Nephron (organoid): ENCODE data around the gene FRMD1.

Experiments used
- H3K27ac Mint-ChIP-seq, 3 experiments: 2 replicates each; pipeline ENCODE4 v1.8.0; 2020; ENCODE audit warnings: mixed read lengths in 3 of 3, mild to moderate bottlenecking in 2 of 3, moderate library complexity in 1 of 3
- H3K27me3 Mint-ChIP-seq: 2 replicates; pipeline ENCODE4 v1.8.0; 2021; ENCODE audit warnings: low read depth, mild to moderate bottlenecking, moderate library complexity, mixed read lengths
- H3K36me3 Mint-ChIP-seq: 2 replicates; pipeline ENCODE4 v1.8.0; 2020; ENCODE audit warnings: low read depth, mixed read lengths
- H3K4me1 Mint-ChIP-seq: 2 replicates; pipeline ENCODE4 v1.8.0; 2020; ENCODE audit warnings: mixed read lengths
- H3K4me3 Mint-ChIP-seq, 3 experiments: 2 replicates each; pipeline ENCODE4 v1.8.0; 2020; ENCODE audit warnings: mild to moderate bottlenecking in 3 of 3, mixed read lengths in 3 of 3, moderate library complexity in 2 of 3
- H3K9me3 Mint-ChIP-seq: 2 replicates; pipeline ENCODE4 v1.8.0; 2020; ENCODE audit warnings: mixed read lengths
- TF ChIP-seq, protein P1 (sequence below), 3 experiments: fragments of 200-600 bp; sonication (generic); IDR thresholded peaks; one replicate each; pipeline ENCODE4 v1.5.0; 2021; ENCODE audit warnings: antibody characterized with exemption in 3 of 3; ENCODE audit not compliant: unreplicated experiment in 3 of 3

FRMD1 gene

DNA sequence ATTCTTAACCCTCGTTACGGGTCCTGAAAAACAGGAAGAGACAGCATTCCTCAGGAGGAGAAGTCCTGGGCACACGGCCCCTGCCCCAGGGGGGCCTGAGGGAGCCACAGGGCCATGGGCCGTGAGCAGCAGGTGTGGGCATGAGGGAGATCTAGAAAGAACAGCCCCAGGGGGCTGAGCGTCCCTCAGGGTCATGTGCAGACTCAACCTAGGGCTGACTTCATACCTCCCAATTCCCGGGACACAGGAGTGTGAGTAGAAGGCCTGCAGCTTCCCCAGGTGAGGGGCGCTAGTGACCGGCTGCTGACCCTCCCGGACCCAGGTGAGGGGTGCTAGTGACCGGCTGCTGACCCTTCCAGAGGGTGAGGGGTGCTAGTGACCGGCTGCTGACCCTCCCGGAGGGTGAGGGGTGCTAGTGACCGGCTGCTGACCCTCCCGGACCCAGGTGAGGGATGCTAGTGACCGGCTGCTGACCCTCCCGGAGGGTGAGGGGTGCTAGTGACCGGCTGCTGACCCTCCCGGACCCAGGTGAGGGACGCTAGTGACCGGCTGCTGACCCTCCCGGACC, 35.1 kb downstream of the FRMD1 start:
- TF ChIP-seq, protein P1, sequence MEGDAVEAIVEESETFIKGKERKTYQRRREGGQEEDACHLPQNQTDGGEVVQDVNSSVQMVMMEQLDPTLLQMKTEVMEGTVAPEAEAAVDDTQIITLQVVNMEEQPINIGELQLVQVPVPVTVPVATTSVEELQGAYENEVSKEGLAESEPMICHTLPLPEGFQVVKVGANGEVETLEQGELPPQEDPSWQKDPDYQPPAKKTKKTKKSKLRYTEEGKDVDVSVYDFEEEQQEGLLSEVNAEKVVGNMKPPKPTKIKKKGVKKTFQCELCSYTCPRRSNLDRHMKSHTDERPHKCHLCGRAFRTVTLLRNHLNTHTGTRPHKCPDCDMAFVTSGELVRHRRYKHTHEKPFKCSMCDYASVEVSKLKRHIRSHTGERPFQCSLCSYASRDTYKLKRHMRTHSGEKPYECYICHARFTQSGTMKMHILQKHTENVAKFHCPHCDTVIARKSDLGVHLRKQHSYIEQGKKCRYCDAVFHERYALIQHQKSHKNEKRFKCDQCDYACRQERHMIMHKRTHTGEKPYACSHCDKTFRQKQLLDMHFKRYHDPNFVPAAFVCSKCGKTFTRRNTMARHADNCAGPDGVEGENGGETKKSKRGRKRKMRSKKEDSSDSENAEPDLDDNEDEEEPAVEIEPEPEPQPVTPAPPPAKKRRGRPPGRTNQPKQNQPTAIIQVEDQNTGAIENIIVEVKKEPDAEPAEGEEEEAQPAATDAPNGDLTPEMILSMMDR (IDR thresholded peaks at IDR 0.05; ENCODE audit: unreplicated experiment in 3 of 3): no peak
- H3K4me1 Mint-ChIP-seq: peaks cover 21% of the 10 kb centered on the region
- peaks cover 28% of the 10 kb centered on the region for H3K9me3 Mint-ChIP-seq
- peaks cover 8% of the 10 kb centered on the region for H3K36me3 Mint-ChIP-seq
- H3K27me3 Mint-ChIP-seq: peaks cover 4% of the 10 kb centered on the region
- H3K27ac Mint-ChIP-seq: no peak overlapping the region
- H3K4me3 Mint-ChIP-seq: no peak overlapping the region

DNA sequence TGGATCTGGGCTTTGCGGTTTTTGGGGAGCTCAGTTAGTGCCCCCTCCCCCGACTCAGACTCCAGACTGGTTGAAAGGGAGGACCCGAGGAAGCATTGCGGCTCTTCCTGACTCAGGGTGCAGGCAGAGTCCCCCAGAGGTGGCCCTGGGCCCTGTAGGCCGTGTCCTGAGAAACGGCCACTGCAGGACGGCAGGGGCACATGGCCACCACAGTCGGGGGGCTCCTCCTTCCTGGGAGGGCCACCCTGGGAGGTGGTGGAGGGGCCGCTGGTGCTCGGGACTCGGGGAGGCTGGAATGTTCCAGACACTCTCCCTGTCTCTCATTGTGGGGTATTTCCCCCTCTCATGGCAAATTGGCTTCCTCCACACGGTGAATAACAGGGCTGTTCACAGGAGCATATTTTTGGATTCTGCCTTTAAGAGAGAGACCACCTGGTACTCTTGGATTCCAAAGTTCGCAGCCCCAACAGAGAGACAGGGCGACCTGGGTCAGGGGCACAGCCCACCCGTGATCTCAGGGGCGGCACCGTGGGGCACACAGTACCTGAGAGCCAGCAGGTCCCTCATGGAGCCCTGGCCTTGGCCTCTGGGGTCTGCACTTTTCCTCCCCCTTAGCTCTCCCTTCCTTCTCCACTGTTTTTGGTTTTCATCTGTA, 35.7 kb downstream of the FRMD1 start:
- TF ChIP-seq, protein P1 (IDR thresholded peaks at IDR 0.05; ENCODE audit: unreplicated experiment in 3 of 3): no peak
- Mint-ChIP-seq H3K9me3 (peaks cover 32% of the 10 kb centered on the region), H3K36me3 (peaks cover 13% of the 10 kb centered on the region), H3K4me3 (no peak overlapping the region), H3K27ac (no peak overlapping the region), H3K27me3 (peaks cover 4% of the 10 kb centered on the region), H3K4me1 (peaks cover 21% of the 10 kb centered on the region)

DNA sequence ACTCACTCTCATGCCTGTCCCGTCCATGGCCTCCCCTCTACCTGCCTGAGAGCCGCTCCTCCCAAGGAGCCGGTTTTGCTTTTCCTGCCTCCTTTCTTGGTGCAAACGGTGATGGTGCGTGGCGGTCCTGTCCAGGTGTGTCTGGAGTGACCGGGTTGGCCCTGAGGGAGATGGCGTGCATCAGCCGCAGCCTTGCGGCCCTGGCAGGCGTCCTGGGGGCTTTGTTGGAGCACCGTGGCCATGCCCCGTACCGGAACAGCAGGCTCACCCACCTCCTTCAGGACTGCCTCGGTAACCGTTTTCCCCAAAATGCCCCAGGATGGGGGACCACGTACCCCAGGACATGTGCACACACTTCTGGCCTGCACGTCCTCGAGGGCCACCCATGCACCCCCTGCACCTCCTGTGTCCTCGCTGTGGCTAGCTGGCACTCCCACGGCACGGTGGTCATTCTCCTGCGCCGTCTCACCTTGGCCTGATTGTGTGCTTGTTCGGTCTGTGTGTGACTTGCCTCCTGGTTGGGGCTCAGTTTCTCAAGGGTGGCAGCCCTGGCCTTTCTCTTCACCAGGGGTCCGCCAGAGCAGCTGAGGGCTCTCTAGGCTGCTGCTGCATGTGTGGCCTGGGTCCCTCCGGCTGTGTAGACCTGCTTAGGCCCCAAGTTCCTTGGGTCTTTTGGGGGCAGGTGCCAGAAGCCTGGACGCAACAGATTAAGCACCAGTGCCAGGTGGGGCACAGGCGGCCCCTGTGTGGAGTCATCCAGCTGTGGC, 36.4 kb downstream of the FRMD1 start:
- H3K9me3 Mint-ChIP-seq: peaks cover 40% of the 10 kb centered on the region
- TF ChIP-seq, protein P1 (IDR thresholded peaks at IDR 0.05; ENCODE audit: unreplicated experiment in 3 of 3): no peak
- H3K27ac Mint-ChIP-seq: no peak overlapping the region
- H3K4me3 Mint-ChIP-seq: no peak overlapping the region
- H3K36me3 Mint-ChIP-seq: peaks cover 14% of the 10 kb centered on the region
- peaks cover 15% of the 10 kb centered on the region for H3K4me1 Mint-ChIP-seq
- peaks cover 4% of the 10 kb centered on the region for H3K27me3 Mint-ChIP-seq

DNA sequence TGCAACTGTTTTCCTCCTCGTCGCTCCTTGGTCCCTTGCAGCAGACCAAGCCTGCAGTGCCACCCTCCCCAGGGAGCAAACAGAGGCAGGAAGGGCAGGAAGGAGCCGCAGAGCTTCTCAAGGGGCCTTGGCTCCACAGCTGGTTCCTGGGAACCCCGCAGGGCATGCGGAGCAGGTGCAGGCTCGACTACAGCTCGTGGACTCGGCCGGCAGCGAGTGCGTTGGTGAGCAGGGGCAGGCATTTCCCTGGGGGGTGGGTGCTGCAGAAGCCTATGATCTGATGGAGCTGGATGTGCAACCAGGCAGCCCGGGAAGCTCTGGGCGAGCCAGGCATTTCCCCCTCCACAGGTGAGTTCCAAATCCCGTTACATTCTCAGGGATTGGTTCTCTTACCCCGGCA, 37.1 kb downstream of the FRMD1 start:
- H3K4me1 Mint-ChIP-seq: peaks cover 10% of the 10 kb centered on the region
- peaks cover 45% of the 10 kb centered on the region for H3K9me3 Mint-ChIP-seq
- H3K36me3 Mint-ChIP-seq: peaks cover 19% of the 10 kb centered on the region
- no peak overlapping the region for H3K4me3 Mint-ChIP-seq
- H3K27me3 Mint-ChIP-seq: peaks cover 4% of the 10 kb centered on the region
- no peak overlapping the region for H3K27ac Mint-ChIP-seq
- TF ChIP-seq, protein P1 (IDR thresholded peaks at IDR 0.05; ENCODE audit: unreplicated experiment in 3 of 3): no peak

DNA sequence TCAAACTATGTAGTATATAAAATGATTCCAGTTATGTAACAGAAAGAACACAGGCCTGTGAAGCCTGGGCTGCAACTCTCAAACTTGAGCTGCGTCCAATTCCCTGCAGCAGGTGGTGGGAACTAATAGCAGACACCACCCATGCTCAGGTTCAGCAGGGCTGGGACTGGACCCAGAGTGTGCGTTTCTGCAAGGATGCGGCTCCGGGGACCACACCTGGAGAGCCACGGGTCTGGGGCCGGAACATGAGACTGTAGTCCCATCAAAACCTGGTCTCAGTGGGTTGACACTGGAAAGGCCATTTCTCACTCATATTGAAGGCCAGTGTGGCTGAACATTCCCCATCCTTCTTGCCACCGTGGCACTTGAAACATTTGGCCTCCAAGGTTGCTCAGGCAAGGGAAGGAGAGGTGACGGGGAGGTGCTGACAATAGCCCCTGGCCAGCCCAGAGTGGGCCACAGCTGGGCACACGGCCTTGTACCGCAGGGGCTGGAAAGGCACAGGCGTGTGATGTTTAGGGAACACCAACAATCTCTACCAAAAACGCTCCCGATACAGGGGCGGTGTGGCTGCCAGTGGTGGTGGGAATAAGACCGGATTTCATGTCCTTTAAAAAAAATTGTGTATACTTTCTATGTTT, 38.0 kb downstream of the FRMD1 start:
- Mint-ChIP-seq H3K36me3 (peaks cover 19% of the 10 kb centered on the region), H3K4me3 (no peak overlapping the region), H3K27me3 (no peaks in the 10 kb centered on the region), H3K27ac (no peak overlapping the region), H3K9me3 (peaks cover 48% of the 10 kb centered on the region), H3K4me1 (peaks cover 7% of the 10 kb centered on the region)
- TF ChIP-seq, protein P1 (IDR thresholded peaks at IDR 0.05; ENCODE audit: unreplicated experiment in 3 of 3): no peak
